ENCODE measurements around the gene CAMK1D. TPM values are rescaled to one million over a fixed set of nuclear protein-coding genes. Genes with fewer than 3 reads are reported as not detected.

The CAMK1D gene
- total RNA-seq, 2 experiments from 2014 or later: 7.5 to 9.0 TPM

DNA sequence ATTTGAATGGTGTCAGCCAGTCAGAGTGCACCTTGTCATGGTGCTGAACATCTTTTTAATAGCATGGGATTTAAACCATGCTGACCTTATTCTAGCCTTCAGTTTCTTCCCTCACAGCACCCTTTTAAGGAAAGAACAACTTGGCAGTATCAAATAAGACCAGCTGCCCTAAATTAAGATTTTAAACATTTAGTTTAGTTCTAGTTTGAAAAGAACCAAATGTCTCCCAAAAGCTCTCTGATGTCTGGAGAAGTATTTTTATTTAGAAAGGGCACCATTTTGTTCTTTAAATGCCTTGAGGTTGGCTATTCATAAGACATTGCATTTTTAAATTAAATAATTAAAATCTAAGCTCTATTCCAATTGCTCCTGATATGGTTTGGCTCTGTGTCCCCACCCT, 531.1 kb downstream of the CAMK1D start:
- no peaks in the 10 kb centered on the region for H3K36me3 Mint-ChIP-seq
- no peaks in the 10 kb centered on the region for H3K4me1 Mint-ChIP-seq
- H3K27ac Mint-ChIP-seq: no peak overlapping the region
- POLR2A ChIA-PET: no interaction called here
- peaks cover 9% of the 10 kb centered on the region for H3K27me3 Mint-ChIP-seq
- H3K9me3 Mint-ChIP-seq: no peaks in the 10 kb centered on the region
- ATAC-seq (ENCODE audit: low read depth) (no peak), DNase-seq (no peak)
- no peak overlapping the region for H3K4me3 Mint-ChIP-seq

DNA sequence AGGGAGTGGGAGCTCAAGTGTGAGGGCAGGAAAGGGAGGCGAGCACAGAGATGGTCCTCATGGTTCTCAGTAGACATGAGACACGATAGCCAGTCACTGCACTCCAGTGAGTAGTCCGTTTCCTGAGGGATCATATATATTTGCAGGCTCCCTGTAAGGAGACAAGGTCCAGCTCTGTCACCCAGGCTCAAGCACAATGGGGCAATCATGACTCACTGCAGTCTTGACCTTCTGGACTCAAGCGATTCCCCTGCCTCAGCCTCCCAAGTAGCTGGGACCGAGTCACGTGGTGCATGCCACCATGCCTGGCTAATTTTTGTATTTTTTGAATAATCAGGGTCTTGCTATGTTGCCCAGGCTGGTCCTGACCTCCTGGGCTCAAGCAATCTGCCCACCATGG, 535.5 kb downstream of the CAMK1D start:
- ATAC-seq (ENCODE audit: low read depth) (no peak), DNase-seq (no peak)
- peaks cover 10% of the 10 kb centered on the region for H3K27me3 Mint-ChIP-seq
- no peaks in the 10 kb centered on the region for H3K36me3 Mint-ChIP-seq
- POLR2A ChIA-PET: no interaction called here
- no peaks in the 10 kb centered on the region for H3K9me3 Mint-ChIP-seq
- H3K27ac Mint-ChIP-seq: no peak overlapping the region
- H3K4me1 Mint-ChIP-seq: no peaks in the 10 kb centered on the region
- H3K4me3 Mint-ChIP-seq: no peak overlapping the region

Small RNAs within 50 kb of the gene (microRNA-seq; reads per million reads assigned to microRNA genes)
- not detected for gene MIR4480
- not detected for gene MIR4481
- not detected for gene MIR548Q

Other genes with a start within 250 kb of the CAMK1D start
- gene SEC61A2, start 219.9 kb upstream of the CAMK1D start, total RNA-seq: 10 to 100 TPM; 13.2 to 14.5 TPM
- gene NUDT5, start 153.7 kb upstream of the CAMK1D start, total RNA-seq: 10 to 100 TPM; 71.4 to 74.8 TPM
- 10 to 100 TPM; 56.7 to 69.2 TPM for gene CDC123, start 153.4 kb upstream of the CAMK1D start, total RNA-seq